ENCODE results near the gene ABCG2.

Gene ABCG2

DNA sequence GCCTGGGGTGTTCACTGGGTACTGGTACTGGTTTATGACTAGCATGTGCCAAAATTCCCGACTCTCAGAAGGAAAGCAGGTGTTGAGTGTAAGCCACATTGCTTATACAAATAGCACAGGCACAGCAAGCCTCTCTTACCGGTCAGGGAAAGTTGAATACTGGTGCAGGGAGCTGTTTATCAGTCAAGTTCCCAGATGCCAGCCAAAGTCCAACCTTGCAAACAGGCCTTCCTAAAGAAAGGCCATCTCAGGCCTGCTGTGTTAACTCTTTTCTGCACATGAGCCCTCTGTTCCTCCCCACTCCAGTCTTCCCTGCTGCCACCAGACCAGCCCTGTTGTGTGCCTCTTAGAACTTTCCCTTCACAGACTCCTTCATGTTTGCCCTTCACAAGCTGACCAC, 116.8 kb downstream of the ABCG2 start:
- TF ChIP-seq, protein P1, sequence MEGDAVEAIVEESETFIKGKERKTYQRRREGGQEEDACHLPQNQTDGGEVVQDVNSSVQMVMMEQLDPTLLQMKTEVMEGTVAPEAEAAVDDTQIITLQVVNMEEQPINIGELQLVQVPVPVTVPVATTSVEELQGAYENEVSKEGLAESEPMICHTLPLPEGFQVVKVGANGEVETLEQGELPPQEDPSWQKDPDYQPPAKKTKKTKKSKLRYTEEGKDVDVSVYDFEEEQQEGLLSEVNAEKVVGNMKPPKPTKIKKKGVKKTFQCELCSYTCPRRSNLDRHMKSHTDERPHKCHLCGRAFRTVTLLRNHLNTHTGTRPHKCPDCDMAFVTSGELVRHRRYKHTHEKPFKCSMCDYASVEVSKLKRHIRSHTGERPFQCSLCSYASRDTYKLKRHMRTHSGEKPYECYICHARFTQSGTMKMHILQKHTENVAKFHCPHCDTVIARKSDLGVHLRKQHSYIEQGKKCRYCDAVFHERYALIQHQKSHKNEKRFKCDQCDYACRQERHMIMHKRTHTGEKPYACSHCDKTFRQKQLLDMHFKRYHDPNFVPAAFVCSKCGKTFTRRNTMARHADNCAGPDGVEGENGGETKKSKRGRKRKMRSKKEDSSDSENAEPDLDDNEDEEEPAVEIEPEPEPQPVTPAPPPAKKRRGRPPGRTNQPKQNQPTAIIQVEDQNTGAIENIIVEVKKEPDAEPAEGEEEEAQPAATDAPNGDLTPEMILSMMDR (conservative IDR thresholded peaks at IDR 0.05; ENCODE audit: low read depth, low read length): no peak
- no peak overlapping the region for H3K4me3 ChIP-seq (ENCODE audit: low read length)
- DNase-seq (ENCODE audit: low read depth): no peak

DNA sequence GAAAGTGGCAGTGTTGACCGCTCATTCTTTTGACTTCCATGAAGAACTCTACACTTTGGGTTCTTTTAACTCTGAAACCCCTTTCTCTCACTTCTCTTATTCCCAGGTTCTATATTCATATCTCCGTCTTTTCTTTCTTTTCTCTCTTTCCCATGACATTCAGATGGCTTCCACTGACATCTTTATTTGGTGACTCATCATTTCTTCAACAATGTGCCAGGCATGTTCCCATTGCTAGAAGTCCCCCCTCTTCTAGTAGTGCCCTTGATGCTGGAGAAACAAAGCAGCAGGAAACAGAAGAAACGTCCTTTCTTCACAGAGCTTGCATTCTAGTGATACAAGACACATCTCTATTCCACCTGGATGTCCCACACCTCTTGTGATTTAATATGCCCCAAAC, 117.7 kb downstream of the ABCG2 start:
- TF ChIP-seq, protein P1 (conservative IDR thresholded peaks at IDR 0.05; ENCODE audit: low read depth, low read length): no peak
- H3K4me3 ChIP-seq (ENCODE audit: low read length): no peak overlapping the region
- DNase-seq (ENCODE audit: low read depth): no peak

Data from retinal pigment epithelial cell (primary cell).